T-helper 22 cell (primary cell): ENCODE measurements around the gene TBC1D21.
A peak's percentile ranks its signal among the peaks of the same experiment; 100 is the strongest.

Experiments
- DNase-seq: peaks from one replicate; pipeline ENCODE4 v3.0.0-alpha.2; 2020; ENCODE audit warnings: low read depth

TBC1D21 gene

DNA sequence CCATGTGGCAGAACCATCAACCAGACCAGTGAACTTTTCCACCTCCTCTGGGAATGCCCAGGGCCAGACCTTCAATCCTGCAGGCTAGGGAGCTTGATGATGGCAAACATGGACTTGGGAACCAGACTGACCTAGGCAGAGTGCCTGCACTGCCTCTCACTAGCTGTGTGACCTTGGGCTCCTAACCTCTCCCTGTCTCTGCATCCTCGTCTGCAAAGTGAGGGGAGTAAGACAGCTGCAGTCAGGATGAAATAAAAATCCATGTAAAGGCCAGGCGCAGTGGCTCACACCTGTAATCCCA, 35.4 kb downstream of the TBC1D21 start:
- no peak for DNase-seq

DNA sequence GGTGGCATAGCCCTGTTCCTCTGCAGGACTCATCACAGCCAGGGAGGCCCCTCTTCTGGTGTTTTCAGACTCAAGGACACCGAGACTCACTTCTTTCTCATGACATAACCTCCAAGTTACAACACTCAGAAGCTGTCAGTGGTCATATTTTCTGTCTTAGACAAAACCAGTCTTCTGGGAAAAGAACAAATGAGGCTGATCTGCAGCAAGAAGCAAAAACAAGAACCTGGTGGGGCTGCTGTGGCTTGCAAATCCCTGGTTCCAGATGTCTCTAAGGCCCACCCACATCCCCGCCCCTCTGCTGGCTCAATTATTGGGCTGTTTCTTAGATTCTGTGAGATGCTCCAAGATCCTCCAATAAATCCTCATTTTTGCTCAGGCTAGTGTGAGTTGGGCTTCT, 36.3 kb downstream of the TBC1D21 start:
- DNase-seq, result no peak

DNA sequence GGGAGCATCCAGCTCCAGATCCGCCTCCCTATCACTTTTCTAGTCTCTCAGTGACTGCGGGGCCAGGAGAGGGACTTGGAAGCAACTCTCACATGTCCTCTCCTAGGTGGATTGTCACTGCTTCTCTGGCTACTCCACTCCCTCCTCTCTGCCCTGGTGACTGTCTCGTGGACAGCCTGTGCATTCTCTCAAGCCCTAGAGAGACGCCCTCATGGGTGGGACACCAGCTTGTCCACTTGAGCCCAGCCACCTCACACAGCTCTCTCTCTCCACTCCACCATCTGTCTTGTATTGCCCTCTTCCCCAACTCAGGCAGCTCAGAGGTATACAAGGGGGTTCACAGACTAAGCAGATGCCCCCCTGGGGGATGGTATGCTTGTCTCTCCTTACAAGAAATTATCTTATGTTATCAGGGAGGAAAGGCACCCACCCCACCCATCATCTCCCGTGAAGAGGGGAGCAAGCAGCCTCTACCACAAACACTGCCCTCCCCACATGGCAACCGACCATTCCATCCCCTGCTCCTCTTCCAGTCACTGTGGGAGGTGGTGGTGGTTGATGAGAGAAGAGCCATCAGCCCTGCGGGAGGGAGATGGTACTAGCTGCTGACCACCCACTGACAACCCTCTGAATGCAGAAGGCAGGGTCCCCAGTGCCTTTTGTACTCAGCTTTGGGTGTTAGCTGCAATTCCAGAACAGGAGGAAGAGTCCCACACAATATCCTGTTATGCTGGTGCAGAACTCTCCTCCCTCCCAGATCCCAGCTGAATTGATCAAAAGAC, 37.3 kb downstream of the TBC1D21 start:
- DNase-seq, result no peak

DNA sequence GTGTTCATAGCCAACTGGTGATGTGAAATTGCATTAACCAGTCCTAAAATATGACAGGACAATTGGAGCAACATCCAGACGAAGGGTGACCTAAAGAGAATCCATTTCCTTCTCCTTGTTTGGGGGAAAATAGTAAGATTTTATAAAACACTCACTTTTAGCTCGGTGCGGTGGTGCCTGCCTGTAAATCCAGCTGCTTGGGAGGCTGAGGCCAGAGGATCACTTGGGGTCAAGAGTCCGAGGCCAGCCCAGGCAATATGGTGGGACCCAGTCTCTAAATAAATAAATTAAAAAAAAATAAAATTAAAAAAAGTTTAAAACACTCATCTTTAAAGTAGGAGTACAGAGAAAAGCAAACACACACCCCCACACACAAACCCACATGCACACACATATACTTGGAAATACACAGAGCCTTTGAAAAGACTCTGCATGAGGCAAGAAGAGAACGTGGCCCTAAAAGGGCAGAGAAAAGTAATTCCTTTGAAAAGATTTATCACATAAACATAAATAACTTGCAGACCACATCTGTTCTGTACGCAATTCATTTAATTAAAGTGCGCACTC, 38.7 kb downstream of the TBC1D21 start:
- DNase-seq, result no peak

DNA sequence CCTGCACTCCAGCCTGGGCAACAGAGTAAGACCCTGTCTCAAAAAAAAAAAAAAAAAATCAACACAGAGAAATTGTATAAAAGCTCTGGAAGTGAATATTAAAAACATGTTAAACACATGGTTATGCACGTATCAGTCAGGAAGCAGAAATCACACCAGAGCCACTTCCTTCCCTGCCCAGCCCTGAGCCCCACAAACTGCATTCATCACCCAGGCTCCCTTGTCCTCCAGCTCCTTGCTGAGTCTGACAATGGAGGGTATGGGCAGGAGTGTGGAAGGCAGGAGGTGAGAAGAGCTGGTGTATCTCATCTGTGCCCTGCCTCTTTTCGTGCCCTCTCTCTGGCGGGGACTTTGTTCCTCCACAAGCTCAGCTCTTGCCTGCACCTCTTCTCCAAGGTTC, 40.8 kb downstream of the TBC1D21 start:
- no peak for DNase-seq

DNA sequence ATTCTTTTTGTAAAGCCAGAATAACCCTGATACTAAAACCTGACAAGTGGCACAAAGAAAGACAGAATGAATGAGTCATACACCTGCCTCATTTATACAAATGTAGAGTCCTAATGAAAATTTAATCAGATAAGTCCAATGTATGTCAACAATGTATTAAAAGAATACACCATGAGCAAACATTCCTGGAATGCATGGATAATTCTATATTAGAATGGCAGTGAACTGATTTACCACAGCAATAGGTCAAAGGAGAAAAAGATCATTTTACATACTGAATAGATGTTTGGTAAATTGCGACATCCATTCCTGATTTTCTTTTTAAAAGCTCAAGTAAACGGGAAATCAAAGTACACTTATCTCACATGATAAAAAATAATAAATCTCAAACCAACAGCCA, 41.7 kb downstream of the TBC1D21 start:
- DNase-seq, result no peak

DNA sequence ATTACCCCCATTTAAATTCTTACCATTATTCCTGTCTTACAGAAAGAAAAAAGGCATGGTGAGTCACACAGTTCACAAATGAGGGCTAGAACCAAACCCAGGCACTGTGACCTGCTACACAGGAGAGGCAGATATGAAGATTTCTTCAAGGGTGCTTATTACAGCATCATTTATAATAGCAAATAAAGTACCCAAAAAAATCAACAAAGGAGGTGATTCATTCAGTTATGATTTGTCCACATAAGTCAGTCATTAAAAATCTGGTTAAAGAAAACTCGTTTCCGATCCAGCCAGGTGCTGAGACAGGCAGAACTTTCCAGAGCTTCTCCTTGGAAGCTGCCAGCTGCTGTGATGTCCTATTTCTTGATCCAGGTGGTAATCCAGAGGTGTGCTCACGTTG, 45.4 kb downstream of the TBC1D21 start:
- no peak for DNase-seq

DNA sequence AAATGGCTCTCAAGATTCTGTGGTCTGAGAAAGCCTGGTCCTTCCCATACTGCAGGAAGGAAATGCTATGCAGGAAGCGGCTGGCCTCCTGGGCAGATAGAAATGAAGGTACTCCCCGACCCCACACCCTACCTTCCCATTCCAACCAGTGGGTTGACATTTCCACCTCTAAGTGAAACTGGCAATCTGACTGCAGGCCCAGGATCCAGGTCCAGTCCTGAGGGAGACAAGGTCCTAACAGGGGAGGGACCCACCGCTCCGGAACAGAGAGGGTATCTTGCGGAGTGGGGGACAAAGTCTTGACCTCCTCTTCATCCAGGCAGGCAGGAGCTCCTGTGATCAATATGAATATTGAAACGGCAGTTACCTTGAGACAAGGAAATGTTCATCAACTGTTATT, 46.3 kb downstream of the TBC1D21 start:
- DNase-seq, result no peak

DNA sequence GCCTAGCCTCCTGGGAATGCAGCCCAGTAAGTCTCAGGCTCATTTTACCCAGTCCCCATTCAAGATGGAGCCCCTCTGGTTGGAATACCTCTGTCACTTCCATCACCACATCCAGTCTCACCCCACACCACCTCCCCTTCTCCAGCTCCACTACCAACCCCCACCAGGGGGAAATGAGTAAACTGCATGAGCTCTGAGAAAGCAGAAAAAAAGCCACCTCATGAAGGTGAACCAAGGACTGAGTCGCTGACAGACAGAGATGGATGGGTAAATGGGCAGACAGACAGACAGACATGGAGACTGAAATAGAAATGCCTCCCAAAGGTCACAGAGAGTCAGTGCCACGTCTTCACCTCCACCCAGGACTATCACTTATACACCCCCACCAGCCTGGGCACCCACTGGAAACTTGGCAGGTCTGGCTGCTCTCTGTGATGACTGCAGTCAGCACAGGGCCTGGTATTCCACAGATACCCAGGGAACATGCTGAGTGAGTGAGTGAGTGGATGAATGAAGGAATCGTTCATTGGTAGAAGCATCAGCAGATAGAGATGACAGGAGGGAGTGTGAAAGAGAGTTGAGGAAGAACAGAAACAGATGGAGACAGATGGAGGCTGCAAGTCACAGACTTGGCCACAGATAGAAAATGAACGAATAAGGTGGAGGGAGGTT, 48.0 kb downstream of the TBC1D21 start:
- DNase-seq, result no peak

DNA sequence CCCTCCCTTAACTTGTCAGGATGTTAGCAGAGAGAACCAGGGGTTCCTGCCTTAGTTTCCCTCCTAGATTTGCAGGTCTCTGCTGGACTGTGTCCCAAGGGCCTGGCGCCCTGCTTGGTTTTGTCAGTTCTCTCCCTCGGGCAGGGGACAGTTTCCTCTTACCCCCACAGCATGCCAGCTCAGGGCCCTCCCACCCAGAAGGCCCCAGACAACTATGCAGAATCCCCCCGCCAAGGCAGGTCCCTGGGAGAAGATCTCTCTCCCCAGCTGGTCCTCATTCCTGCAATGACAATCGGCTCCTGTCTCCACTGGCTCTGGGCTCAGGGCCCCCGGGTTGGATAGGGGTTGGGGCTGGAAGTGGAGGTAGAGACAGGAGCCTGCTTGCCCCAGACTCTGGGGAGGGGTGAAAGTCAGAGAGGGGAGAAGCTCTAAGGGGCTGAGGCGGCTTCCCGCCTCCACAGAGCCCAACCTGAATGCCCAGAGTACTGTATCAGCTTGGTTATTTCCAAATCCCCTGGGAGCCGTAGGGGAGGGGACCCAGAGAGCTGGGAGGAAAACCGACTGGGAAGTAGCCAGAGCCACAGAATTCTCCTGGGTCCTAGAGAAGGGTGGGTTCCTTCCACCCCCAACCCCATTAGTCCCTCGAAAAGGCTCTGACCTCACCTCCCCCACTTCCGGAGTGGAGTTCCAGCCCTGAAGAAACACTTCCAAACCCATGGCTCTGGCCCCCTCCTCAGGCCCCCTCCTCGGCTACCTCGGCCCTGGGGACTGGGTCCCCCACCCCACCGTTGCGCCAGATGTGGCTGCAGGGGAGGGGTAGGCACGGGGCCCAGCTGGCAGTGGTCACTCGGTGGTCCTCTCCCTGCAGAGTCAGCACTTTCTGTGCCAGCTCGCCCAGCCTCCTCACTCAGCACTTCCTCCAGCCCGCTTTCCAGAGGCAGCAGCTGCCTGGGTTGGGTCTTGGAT, 49.1 kb downstream of the TBC1D21 start:
- no peak for DNase-seq

DNA sequence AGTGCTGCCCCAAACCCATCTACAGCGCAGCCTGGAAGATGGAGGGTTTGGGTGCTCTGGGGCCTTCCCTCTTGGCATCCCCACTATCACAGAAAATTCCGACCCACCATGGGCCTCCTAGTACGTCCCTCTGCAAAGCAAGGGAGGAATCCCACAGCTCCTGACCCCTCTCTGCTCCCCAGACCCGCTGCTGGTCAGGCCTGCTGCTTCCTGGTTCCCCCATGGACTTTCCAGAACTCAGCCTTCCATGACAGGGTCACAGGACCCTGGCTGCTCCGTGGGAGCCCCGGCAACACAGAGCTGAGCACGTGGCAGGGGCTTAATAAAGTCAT, 49.8 kb downstream of the TBC1D21 start:
- no peak for DNase-seq

DNA sequence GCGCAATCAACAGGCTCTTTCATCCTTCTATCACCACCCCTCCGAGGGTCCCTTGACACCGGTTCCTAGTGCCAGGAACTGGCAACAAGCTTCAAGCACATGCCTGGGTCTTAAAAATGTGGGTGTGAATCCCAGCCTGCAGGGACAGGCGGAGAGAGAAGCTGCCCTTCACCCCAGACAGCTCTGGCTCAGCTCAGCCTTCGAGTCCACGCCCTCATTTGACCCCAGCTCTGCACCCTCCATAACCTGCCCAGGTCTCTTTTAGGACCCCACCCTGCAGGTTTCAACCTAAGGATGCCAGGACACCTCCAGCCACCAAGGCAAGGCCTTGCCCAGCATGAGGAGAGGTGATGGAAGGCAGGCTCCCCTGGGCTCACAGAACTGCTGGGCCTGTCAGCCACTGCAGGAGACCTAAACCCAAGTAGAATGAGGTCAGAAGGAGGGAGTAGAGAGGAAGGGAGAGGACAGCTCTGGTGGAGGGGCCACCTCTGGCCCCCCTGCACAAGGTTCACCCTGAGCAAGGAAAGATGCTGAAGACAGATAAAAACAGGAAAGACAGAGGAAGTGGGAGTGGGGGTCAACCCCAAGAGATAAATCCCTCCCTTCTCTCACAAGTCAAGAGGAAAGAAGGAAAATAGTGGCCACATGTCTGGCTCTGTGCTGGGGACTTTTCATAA, 50.3 kb downstream of the TBC1D21 start:
- DNase-seq, result no peak

DNA sequence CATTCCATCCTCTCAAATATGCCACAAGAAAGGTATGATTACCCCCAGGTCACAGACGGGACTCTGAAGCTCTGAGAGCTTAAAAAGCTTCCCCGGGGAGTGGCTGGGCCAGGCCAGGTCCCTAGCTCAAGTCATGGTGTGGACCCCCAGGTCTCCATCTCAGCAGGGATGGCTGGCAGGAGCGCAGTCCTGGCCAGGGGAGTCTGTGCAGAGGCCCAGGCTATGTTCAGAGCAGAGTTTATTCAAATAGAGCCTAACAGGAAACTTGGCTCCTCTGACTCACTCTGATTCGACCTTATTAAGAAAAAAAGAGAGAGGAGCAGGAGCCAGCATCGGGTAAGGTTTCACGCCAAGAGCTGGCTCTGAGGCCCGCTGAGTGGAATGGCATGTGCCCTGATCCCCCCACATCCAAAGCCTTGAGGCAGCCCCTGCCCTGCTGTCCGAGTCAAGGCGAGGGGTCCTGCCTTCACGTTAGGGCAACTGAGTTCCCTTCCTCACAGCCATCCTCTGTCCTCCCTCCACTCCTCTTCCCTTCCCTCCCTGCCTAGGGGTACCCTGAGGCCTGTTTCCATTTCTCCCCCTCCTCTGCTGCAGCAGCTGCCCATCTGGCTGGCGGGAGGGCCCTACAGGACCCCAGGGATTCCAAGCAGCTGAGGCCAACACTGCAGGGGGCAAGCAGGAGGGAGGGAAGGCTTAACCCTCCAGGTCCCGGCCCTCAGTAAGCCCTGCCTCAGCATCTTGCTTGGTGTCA, 51.0 kb downstream of the TBC1D21 start:
- no peak for DNase-seq

DNA sequence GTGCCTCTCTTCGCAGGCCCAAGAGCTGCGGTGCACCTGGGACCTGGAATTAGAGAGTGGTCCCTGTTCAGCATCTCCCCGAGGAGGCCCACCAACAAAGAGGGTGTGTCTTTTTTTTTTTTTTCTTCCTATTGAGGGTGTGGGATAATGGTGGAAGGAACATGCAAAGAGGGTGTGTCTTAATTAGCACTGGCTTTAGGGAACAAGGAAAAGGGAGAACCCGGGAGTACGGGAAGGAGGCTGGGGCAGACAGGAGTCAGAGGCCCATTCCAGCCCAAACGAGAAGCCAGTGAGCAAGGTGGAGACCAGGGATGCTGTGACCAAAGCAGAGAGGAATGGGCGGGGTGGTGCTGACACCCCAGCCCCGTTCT, 52.5 kb downstream of the TBC1D21 start:
- DNase-seq, result no peak

DNA sequence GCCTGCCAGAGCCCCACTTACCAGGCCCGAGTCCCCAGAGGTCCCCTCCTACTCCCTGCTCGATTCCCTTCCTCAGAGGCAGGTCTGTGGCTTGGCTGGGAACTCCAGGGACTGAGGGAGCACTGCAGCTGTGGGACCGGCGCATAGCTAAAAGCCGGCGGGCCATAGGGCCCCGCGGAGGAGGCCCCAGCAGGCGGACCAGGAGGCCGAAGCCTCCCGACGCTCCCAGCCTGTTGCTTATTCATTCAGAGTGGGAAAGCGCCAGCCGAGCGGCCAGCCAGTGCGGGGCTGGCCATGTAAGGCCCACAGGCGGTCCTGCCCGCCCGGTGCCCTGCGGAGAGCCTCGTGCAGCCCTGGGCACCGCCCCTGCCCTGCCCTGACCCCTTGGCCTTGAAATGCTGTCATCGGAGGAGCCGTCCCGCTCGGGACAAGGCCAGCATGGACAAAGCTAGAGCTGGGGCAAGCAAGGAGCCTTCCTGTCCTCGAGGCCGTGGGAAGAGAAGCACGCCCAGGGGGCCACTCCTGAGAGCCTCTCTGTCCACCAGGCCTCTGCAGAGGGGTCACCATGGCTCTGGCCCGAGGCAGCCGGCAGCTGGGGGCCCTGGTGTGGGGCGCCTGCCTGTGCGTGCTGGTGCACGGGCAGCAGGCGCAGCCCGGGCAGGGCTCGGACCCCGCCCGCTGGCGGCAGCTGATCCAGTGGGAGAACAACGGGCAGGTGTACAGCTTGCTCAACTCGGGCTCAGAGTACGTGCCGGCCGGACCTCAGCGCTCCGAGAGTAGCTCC, 53.0 kb downstream of the TBC1D21 start, which contains the start of gene LOXL1:
TSS of gene LOXL1 (plus strand) at position 244 of the 784 bp plus-strand sequence. CDS start at position 566, 322 bp downstream.
- DNase-seq, result no peak

DNA sequence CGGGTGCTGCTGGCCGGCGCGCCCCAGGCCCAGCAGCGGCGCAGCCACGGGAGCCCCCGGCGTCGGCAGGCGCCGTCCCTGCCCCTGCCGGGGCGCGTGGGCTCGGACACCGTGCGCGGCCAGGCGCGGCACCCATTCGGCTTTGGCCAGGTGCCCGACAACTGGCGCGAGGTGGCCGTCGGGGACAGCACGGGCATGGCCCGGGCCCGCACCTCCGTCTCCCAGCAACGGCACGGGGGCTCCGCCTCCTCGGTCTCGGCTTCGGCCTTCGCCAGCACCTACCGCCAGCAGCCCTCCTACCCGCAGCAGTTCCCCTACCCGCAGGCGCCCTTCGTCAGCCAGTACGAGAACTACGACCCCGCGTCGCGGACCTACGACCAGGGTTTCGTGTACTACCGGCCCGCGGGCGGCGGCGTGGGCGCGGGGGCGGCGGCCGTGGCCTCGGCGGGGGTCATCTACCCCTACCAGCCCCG, 53.7 kb downstream of the TBC1D21 start:
- DNase-seq, result peak; percentile 25

DNA sequence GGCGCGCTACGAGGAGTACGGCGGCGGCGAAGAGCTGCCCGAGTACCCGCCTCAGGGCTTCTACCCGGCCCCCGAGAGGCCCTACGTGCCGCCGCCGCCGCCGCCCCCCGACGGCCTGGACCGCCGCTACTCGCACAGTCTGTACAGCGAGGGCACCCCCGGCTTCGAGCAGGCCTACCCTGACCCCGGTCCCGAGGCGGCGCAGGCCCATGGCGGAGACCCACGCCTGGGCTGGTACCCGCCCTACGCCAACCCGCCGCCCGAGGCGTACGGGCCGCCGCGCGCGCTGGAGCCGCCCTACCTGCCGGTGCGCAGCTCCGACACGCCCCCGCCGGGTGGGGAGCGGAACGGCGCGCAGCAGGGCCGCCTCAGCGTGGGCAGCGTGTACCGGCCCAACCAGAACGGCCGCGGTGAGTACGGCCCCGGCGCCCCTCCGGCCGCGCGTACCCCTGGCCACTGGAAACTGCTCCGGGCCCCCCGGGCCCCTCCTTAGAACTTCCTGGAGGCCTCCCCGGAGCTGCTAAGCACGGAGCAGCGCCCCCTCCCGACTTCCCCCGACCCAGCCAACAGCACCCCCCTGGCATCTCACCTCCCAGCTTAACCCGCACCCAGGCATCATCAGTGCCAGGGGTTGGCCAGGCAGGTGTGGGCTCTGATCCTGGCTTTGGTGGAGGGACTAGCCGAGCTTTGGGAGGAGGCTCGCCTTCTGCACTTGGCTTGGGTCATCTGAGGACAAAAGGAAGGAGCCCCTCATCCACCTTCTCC, 54.3 kb downstream of the TBC1D21 start:
- DNase-seq, result peak; percentile 61

DNA sequence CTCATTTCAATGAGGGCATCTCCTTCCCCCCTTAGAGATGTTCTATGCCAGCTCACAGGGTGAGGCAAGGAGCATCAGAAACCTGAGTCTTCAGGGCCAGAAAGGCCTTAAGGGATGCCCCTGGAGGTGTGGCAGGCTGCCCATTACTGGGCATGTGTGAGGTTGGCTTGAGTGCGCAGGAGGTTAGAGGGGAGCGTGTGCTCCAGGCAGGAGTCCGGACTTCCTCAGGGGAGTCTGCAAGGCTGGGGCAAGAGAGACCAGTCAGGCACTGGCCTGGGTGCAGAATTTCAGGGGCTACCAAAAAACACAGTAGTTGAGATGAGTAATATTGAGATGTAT, 54.8 kb downstream of the TBC1D21 start:
- no peak for DNase-seq

DNA sequence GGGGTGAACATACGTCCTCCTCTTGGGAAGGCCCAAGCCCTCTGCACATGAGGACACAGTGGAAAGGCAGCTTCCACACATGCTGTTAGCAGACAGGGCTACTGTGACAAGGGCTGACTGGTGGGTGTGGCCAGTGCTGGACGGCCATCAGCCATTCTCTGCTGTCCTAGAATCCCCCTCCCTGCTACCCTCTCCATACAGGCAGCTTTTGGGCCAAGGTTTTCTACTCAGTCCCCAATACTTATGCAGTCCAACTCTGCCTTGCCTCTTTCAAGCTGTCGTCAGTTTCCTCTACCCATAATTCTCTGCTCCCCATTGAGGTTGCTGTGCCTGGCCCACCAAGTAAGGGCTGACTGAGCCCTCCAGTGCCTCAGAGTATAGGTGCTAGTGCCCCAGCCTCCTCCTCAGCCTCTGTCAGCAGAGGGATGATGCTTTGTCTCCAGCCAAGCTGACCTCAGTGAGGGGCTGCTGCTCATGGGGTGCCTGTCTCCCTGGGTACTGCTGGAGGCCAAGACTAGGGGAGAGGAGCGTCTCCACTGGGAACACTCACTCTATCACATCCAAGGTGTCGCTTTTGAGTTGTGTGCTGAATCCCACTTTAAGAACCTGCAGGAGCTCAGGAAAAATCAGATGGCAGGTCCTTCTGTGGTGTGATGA, 55.7 kb downstream of the TBC1D21 start:
- DNase-seq, result no peak
